H9 (cell line): ENCODE data around the gene CHD9. TPM values are rescaled to one million over a fixed set of nuclear protein-coding genes. Genes with fewer than 3 reads are reported as not detected.
A peak's percentile ranks its signal among the peaks of the same experiment; 100 is the strongest.

ENCODE experiments used
- DNase-seq: peaks from one replicate; pipeline ENCODE4 v3.0.0-alpha.2; 2017
- H2AFZ ChIP-seq: one replicate; pipeline ENCODE4 v1.6.1; 2013; ENCODE audit warnings: mild to moderate bottlenecking, low read length, control low read depth, moderate library complexity
- H2AK5ac ChIP-seq: 2 replicates; pipeline ENCODE4 v1.6.1; 2013; ENCODE audit warnings: low read length, control low read depth, mixed read lengths; ENCODE audit not compliant: insufficient read length
- H2BK120ac ChIP-seq: one replicate; pipeline ENCODE4 v1.6.1; 2013; ENCODE audit warnings: low read depth, mild to moderate bottlenecking, low read length, control low read depth, inconsistent platforms; ENCODE audit not compliant: poor library complexity, severe bottlenecking
- H2BK12ac ChIP-seq: 2 replicates; pipeline ENCODE4 v1.6.1; 2013; ENCODE audit warnings: low read length, control low read depth, mixed read lengths, low read depth; ENCODE audit not compliant: insufficient read length
- H2BK15ac ChIP-seq: 2 replicates; pipeline ENCODE4 v1.6.1; 2013; ENCODE audit warnings: low read depth, low read length, control low read depth
- H2BK20ac ChIP-seq: one replicate; pipeline ENCODE4 v1.6.1; 2013; ENCODE audit warnings: low read depth, mild to moderate bottlenecking, low read length, control low read depth, inconsistent platforms; ENCODE audit not compliant: poor library complexity, severe bottlenecking
- H2BK5ac ChIP-seq: 2 replicates; pipeline ENCODE4 v1.6.1; 2013; ENCODE audit warnings: low read length, control low read depth, mixed read lengths; ENCODE audit not compliant: insufficient read length
- H3K14ac ChIP-seq: 2 replicates; pipeline ENCODE4 v1.6.1; 2013; ENCODE audit warnings: low read length, control low read depth; ENCODE audit not compliant: insufficient read depth
- H3K18ac ChIP-seq: 2 replicates; pipeline ENCODE4 v1.6.1; 2013; ENCODE audit warnings: low read depth, mild to moderate bottlenecking, mixed read lengths, low read length, control low read depth; ENCODE audit not compliant: insufficient read length
- H3K23ac ChIP-seq: 2 replicates; pipeline ENCODE4 v1.6.1; 2013; ENCODE audit warnings: low read length, control low read depth, mixed read lengths, low read depth; ENCODE audit not compliant: insufficient read length
- H3K23me2 ChIP-seq: 2 replicates; pipeline ENCODE4 v1.6.1; 2013; ENCODE audit warnings: low read depth, mild to moderate bottlenecking, mixed read lengths, low read length, control low read depth; ENCODE audit not compliant: insufficient read length, poor library complexity, severe bottlenecking
- H3K27ac ChIP-seq: 2 replicates; pipeline ENCODE4 v1.5.1; 2013; ENCODE audit warnings: low read length, control low read depth, mixed read lengths, low read depth; ENCODE audit not compliant: insufficient read length
- H3K27me3 ChIP-seq: 2 replicates; pipeline ENCODE4 v1.6.1; 2013; ENCODE audit warnings: low read length, control low read depth, inconsistent platforms; ENCODE audit not compliant: insufficient read depth
- H3K4ac ChIP-seq: 2 replicates; pipeline ENCODE4 v1.6.1; 2013; ENCODE audit warnings: low read depth, mild to moderate bottlenecking, control low read depth, inconsistent platforms, low read length, moderate library complexity
- H3K4me1 ChIP-seq: 2 replicates; pipeline ENCODE4 v1.6.1; 2013; ENCODE audit warnings: low read length, control low read depth, inconsistent platforms; ENCODE audit not compliant: insufficient read depth
- H3K4me2 ChIP-seq: 2 replicates; pipeline ENCODE4 v1.6.1; 2013; ENCODE audit warnings: low read length, control low read depth, mixed read lengths; ENCODE audit not compliant: insufficient read length, insufficient read depth
- H3K56ac ChIP-seq: 2 replicates; pipeline ENCODE4 v1.6.1; 2013; ENCODE audit warnings: low read depth, mild to moderate bottlenecking, mixed read lengths, low read length, control low read depth; ENCODE audit not compliant: insufficient read length
- H3K79me1 ChIP-seq: 2 replicates; pipeline ENCODE4 v1.6.1; 2013; ENCODE audit warnings: low read depth, mild to moderate bottlenecking, moderate library complexity, low read length, control low read depth, inconsistent platforms; ENCODE audit not compliant: insufficient read depth, poor library complexity, severe bottlenecking
- H3K79me2 ChIP-seq: 2 replicates; pipeline ENCODE4 v1.6.1; 2013; ENCODE audit warnings: low read length, control low read depth, inconsistent platforms; ENCODE audit not compliant: insufficient read depth
- H3K9ac ChIP-seq: 2 replicates; pipeline ENCODE4 v1.6.1; 2013; ENCODE audit warnings: low read length, control low read depth, mixed read lengths; ENCODE audit not compliant: insufficient read length; ENCODE audit errors: extremely low read depth
- H3K9me3 ChIP-seq: one replicate; pipeline ENCODE4 v1.6.1; 2013; ENCODE audit warnings: low read depth, low read length, inconsistent platforms; ENCODE audit not compliant: control insufficient read depth
- H3T11ph ChIP-seq: one replicate; pipeline ENCODE4 v1.6.1; 2013; ENCODE audit warnings: mild to moderate bottlenecking, low read length, control low read depth, inconsistent platforms
- H4K20me1 ChIP-seq: one replicate; pipeline ENCODE4 v1.6.1; 2013; ENCODE audit not compliant: control insufficient read depth, insufficient read length, insufficient read depth
- H4K5ac ChIP-seq: 2 replicates; pipeline ENCODE4 v1.6.1; 2013; ENCODE audit warnings: low read depth, mild to moderate bottlenecking, mixed read lengths, low read length, control low read depth; ENCODE audit not compliant: insufficient read length
- H4K8ac ChIP-seq: replicated peaks from 2 replicates; pipeline ENCODE4 v1.6.1; 2013; ENCODE audit warnings: low read length, control low read depth, mixed read lengths, low read depth; ENCODE audit not compliant: insufficient read length
- H4K91ac ChIP-seq: 2 replicates; pipeline ENCODE4 v1.6.1; 2013; ENCODE audit warnings: low read depth, mild to moderate bottlenecking, moderate library complexity, mixed read lengths, low read length, control low read depth; ENCODE audit not compliant: insufficient read length
- H3K27ac Mint-ChIP-seq, 3 experiments: 2 replicates in 2 of 3; 3 replicates in 1 of 3; pipeline ENCODE4 v1.8.0; 2020 to 2021; ENCODE audit warnings: mixed read lengths in 3 of 3, mild to moderate bottlenecking in 1 of 3, moderate library complexity in 1 of 3
- H3K27me3 Mint-ChIP-seq: 2 replicates; pipeline ENCODE4 v1.8.0; 2021; ENCODE audit warnings: low read depth, mild to moderate bottlenecking, moderate library complexity, mixed read lengths
- H3K36me3 Mint-ChIP-seq, 3 experiments: 2 replicates in 2 of 3; 3 replicates in 1 of 3; pipeline ENCODE4 v1.8.0; 2020 to 2021; ENCODE audit warnings: low read depth in 3 of 3, mixed read lengths in 3 of 3; ENCODE audit not compliant: insufficient read depth in 1 of 3
- H3K4me1 Mint-ChIP-seq, 2 experiments: 2 replicates each; pipeline ENCODE4 v1.8.0; 2020; ENCODE audit warnings: mixed read lengths in 2 of 2
- H3K4me3 Mint-ChIP-seq, 2 experiments: 2 replicates in 1 of 2; 3 replicates in 1 of 2; pipeline ENCODE4 v1.8.0; 2020 to 2021; ENCODE audit warnings: mild to moderate bottlenecking in 2 of 2, mixed read lengths in 2 of 2, moderate library complexity in 1 of 2
- H3K9me3 Mint-ChIP-seq, 2 experiments: 2 replicates in 1 of 2; 3 replicates in 1 of 2; pipeline ENCODE4 v1.8.0; 2020; ENCODE audit warnings: mild to moderate bottlenecking in 2 of 2, mixed read lengths in 2 of 2, moderate library complexity in 1 of 2
- CTCF ChIP-seq: fragments of 200-600 bp; sonication (generic); conservative IDR thresholded peaks from 3 replicates; pipeline ENCODE4 v1.8.0; 2021; ENCODE audit warnings: antibody characterized with exemption, mild to moderate bottlenecking
- WGBS: extraction: QIAGEN DNeasy Blood & Tissue Kit; methylation state at CpG from one replicate; pipeline ENCODE4 v1.1.7; 2013; ENCODE audit warnings: missing lambda C conversion rate, low lambda C conversion rate, mixed read lengths; ENCODE audit not compliant: insufficient read length; ENCODE audit errors: extremely low coverage; 5-methylcytosine and 5-hydroxymethylcytosine counted together
- total RNA-seq: library from RNA; stranded (reverse); gene quantifications from 2 replicates; pipeline ENCODE4 v1.2.1, GENCODE V29; 2021

Gene CHD9
- total RNA-seq, 1 experiment from 2014 or later: 46.2 TPM

GRCh38 chr16:53085369-53085843, 30.6 kb downstream of the CHD9 start:
- H2BK120ac ChIP-seq: no peak overlapping the region
- no peaks in the 10 kb centered on the region for H4K20me1 ChIP-seq
- WGBS: no CpG with 5 or more reads among the region's 4 CpGs
- H3K9me3 ChIP-seq: no peaks in the 10 kb centered on the region
- H3K23ac ChIP-seq: no peak overlapping the region
- H3K18ac ChIP-seq: no peak overlapping the region
- H2AK5ac ChIP-seq: no peak overlapping the region
- H3K27me3 ChIP-seq: no peaks in the 10 kb centered on the region
- H3K79me1 ChIP-seq: no peaks in the 10 kb centered on the region
- H3K4ac ChIP-seq: no peak overlapping the region
- Mint-ChIP-seq H3K9me3 (no peaks in the 10 kb centered on the region; a peak in 1 of 5 replicates), H3K27me3 (no peaks in the 10 kb centered on the region), H3K4me3 (no peak overlapping the region), H3K4me1 (peaks cover 63 to 71% of the 10 kb centered on the region in 2 experiments), H3K36me3 (peaks cover 0 to 12% (median 7%) of the 10 kb centered on the region in 3 experiments; a peak in 3 of 7 replicates), H3K27ac (0 out of 7 replicates have a peak overlapping the region, but pooled peaks of 1 of the 3 experiments have one; percentile 28)
- H2BK15ac ChIP-seq: no peak overlapping the region
- H3K4me1 ChIP-seq: peaks cover 20% of the 10 kb centered on the region; the same call in 1 of the 2 replicates
- H4K91ac ChIP-seq: no peak overlapping the region
- no peak for DNase-seq
- no peak overlapping the region for H2BK12ac ChIP-seq
- no peak overlapping the region; the same call in 1 of the 2 replicates for H3K14ac ChIP-seq
- no peak overlapping the region for H3T11ph ChIP-seq
- H2AFZ ChIP-seq: no peak overlapping the region
- H3K9ac ChIP-seq: no peak overlapping the region
- TF ChIP-seq CTCF: no peak
- H4K8ac ChIP-seq: no peak overlapping the region
- no peak overlapping the region for H2BK20ac ChIP-seq
- H2BK5ac ChIP-seq: no peak overlapping the region
- H3K79me2 ChIP-seq: no peaks in the 10 kb centered on the region
- H3K4me2 ChIP-seq: no peak overlapping the region
- no peak overlapping the region for H4K5ac ChIP-seq
- H3K56ac ChIP-seq: no peak overlapping the region
- no peak overlapping the region for H3K27ac ChIP-seq
- no peaks in the 10 kb centered on the region for H3K23me2 ChIP-seq
